H1 (cell line): Measurements from ENCODE around the gene PLEK. TPM values are rescaled to one million over a fixed set of nuclear protein-coding genes. Genes with fewer than 3 reads are reported as not detected.

Experiments
- CTCF ChIA-PET: fragments of 300-600 bp; sonication (Branson Sonifier 250); formaldehyde crosslinking; loops from one replicate; lab custom pipeline; 2021; ENCODE audit not compliant: partially characterized antibody; lab: Charles Lee
- POLR2A ChIA-PET: fragments of 300-600 bp; sonication (Branson Sonifier 250); formaldehyde crosslinking; loops from one replicate; lab custom pipeline; 2021; ENCODE audit warnings: inconsistent platforms; ENCODE audit not compliant: partially characterized antibody; lab: Charles Lee
- DNase-seq, 2 experiments: peaks; one replicate each; pipeline versions ENCODE4 v3.0.0 to v3.0.0-alpha.2; 2010 to 2022; ENCODE audit warnings: low spot score in 2 of 2, low read depth in 1 of 2, mixed read lengths in 1 of 2
- FAIRE-seq: peaks from 2 replicates; lab custom pipeline; 2011; peaks lifted over from hg19 to GRCh38; lab: Jason Lieb, UNC
- H2AFZ ChIP-seq: 2 replicates; pipeline ENCODE4 v1.8.1; 2012; ENCODE audit warnings: low read length, inconsistent platforms
- H2AK5ac ChIP-seq: 2 replicates; pipeline ENCODE4 v1.6.1; 2013; ENCODE audit warnings: low read depth, low read length
- H2BK120ac ChIP-seq: replicated peaks from 2 replicates; pipeline ENCODE3; 2013; ENCODE audit warnings: low read depth, low read length, inconsistent platforms
- H2BK12ac ChIP-seq: 2 replicates; pipeline ENCODE4 v1.6.1; 2013; ENCODE audit warnings: low read depth, low read length
- H2BK15ac ChIP-seq: 2 replicates; pipeline ENCODE4 v1.6.1; 2013; ENCODE audit warnings: low read length
- H2BK20ac ChIP-seq: 2 replicates; pipeline ENCODE4 v1.6.1; 2013; ENCODE audit warnings: low read length
- H2BK5ac ChIP-seq: 2 replicates; pipeline ENCODE4 v1.6.1; 2013; ENCODE audit warnings: low read depth, low read length
- H3K14ac ChIP-seq: 2 replicates; pipeline ENCODE4 v1.6.1; 2013; ENCODE audit warnings: inconsistent platforms; ENCODE audit not compliant: insufficient read length
- H3K18ac ChIP-seq: 2 replicates; pipeline ENCODE4 v1.6.1; 2013; ENCODE audit warnings: low read length; ENCODE audit errors: extremely low read depth
- H3K23ac ChIP-seq: 2 replicates; pipeline ENCODE4 v1.6.1; 2013; ENCODE audit warnings: inconsistent platforms; ENCODE audit not compliant: insufficient read length
- H3K23me2 ChIP-seq: 2 replicates; pipeline ENCODE4 v1.6.1; 2013; ENCODE audit warnings: low read depth, low read length
- H3K27ac ChIP-seq: 2 replicates; pipeline ENCODE4 v1.6.1; 2011; ENCODE audit warnings: low read depth, low read length, inconsistent platforms
- H3K27me3 ChIP-seq, 4 experiments: replicated peaks in 1 of 4; 1 replicate in 1 of 4; 2 replicates in 3 of 4; pipeline versions ENCODE4 v1.6.1 to v1.8.1; 2011 to 2013; ENCODE audit warnings: low read length in 3 of 4, mild to moderate bottlenecking in 3 of 4, inconsistent platforms in 2 of 4, mixed read lengths in 2 of 4, moderate library complexity in 1 of 4; ENCODE audit not compliant: control insufficient read depth in 3 of 4, insufficient read depth in 3 of 4; ENCODE audit errors: extremely low read depth in 1 of 4
- H3K36me3 ChIP-seq, 4 experiments: 2 replicates each; pipeline versions ENCODE4 v1.6.1 to v1.8.1; 2011 to 2013; ENCODE audit warnings: mild to moderate bottlenecking in 4 of 4, low read length in 3 of 4, moderate library complexity in 2 of 4, control low read depth in 1 of 4, inconsistent platforms in 1 of 4; ENCODE audit not compliant: insufficient read depth in 4 of 4, control insufficient read depth in 2 of 4
- H3K4ac ChIP-seq: replicated peaks from 2 replicates; pipeline ENCODE3; 2013; ENCODE audit warnings: low read length, low read depth, mixed read lengths, inconsistent platforms; ENCODE audit not compliant: insufficient read length
- H3K4me1 ChIP-seq, 4 experiments: replicated peaks in 1 of 4; 1 replicate in 1 of 4; 2 replicates in 3 of 4; pipeline versions ENCODE4 v1.6.1 to v1.8.1; 2011 to 2013; ENCODE audit warnings: low read length in 3 of 4, inconsistent platforms in 2 of 4, mixed read lengths in 1 of 4; ENCODE audit not compliant: insufficient read depth in 4 of 4, control insufficient read depth in 3 of 4
- H3K4me2 ChIP-seq, 2 experiments: 2 replicates each; pipeline versions ENCODE4 v1.6.1 to v1.8.1; 2011 to 2013; ENCODE audit warnings: low read depth in 2 of 2, low read length in 2 of 2, control low read depth in 1 of 2, inconsistent platforms in 1 of 2, mild to moderate bottlenecking in 1 of 2; ENCODE audit not compliant: insufficient read depth in 1 of 2
- H3K4me3 ChIP-seq, 4 experiments: fragments of 200-600, 300-600 bp in 1 of 4; sonication (generic), shearing (Covaris generic), sonication (Bioruptor Twin) in 1 of 4; 2 replicates each; pipeline versions ENCODE4 v1.5.1 to v1.8.1; 2011 to 2016; ENCODE audit warnings: low read length in 4 of 4, low read depth in 3 of 4, control low read depth in 2 of 4, inconsistent platforms in 2 of 4, mild to moderate bottlenecking in 2 of 4, mixed read lengths in 1 of 4, moderate library complexity in 1 of 4; ENCODE audit not compliant: insufficient read depth in 2 of 4; ENCODE audit errors: extremely low read depth in 1 of 4
- H3K56ac ChIP-seq: replicated peaks from 2 replicates; pipeline ENCODE3; 2013; ENCODE audit warnings: low read depth, mild to moderate bottlenecking, mixed read lengths, low read length, inconsistent platforms; ENCODE audit not compliant: insufficient read length
- H3K79me1 ChIP-seq: 2 replicates; pipeline ENCODE4 v1.6.1; 2013; ENCODE audit warnings: low read depth, low read length, control low read depth
- H3K79me2 ChIP-seq, 2 experiments: 2 replicates each; pipeline versions ENCODE4 v1.6.1 to v1.8.1; 2012 to 2013; ENCODE audit warnings: low read length in 2 of 2, mild to moderate bottlenecking in 2 of 2, inconsistent platforms in 1 of 2; ENCODE audit not compliant: insufficient read depth in 2 of 2, control insufficient read depth in 1 of 2
- H3K9ac ChIP-seq, 4 experiments: replicated peaks in 1 of 4; 1 replicate in 1 of 4; 2 replicates in 3 of 4; pipeline versions ENCODE4 v1.6.1 to v1.8.1; 2011 to 2013; ENCODE audit warnings: low read depth in 3 of 4, low read length in 3 of 4, control low read depth in 2 of 4, mild to moderate bottlenecking in 2 of 4, moderate library complexity in 2 of 4, inconsistent platforms in 1 of 4; ENCODE audit errors: extremely low read depth in 1 of 4
- H3K9me3 ChIP-seq, 2 experiments: 2 replicates each; pipeline versions ENCODE4 v1.6.1 to v1.8.1; 2012 to 2013; ENCODE audit warnings: mild to moderate bottlenecking in 2 of 2, moderate library complexity in 2 of 2, control low read depth in 1 of 2, inconsistent platforms in 1 of 2, low read depth in 1 of 2, low read length in 1 of 2, mixed read lengths in 1 of 2; ENCODE audit not compliant: insufficient read depth in 2 of 2
- H4K20me1 ChIP-seq, 2 experiments: replicated peaks in 1 of 2; 2 replicates each; pipeline versions ENCODE3 to v1.8.1; 2011 to 2013; ENCODE audit warnings: inconsistent platforms in 2 of 2, low read length in 2 of 2, mild to moderate bottlenecking in 1 of 2; ENCODE audit not compliant: insufficient read depth in 2 of 2, control insufficient read depth in 1 of 2
- H4K5ac ChIP-seq: 2 replicates; pipeline ENCODE4 v1.6.1; 2013; ENCODE audit warnings: low read length, low read depth, mixed read lengths, inconsistent platforms; ENCODE audit not compliant: insufficient read length
- H4K8ac ChIP-seq: 2 replicates; pipeline ENCODE4 v1.8.0; 2013; ENCODE audit warnings: mild to moderate bottlenecking, moderate library complexity, low read length, inconsistent platforms; ENCODE audit not compliant: insufficient read depth; ENCODE audit errors: extremely low read depth
- H4K91ac ChIP-seq: replicated peaks from 2 replicates; pipeline ENCODE3; 2013; ENCODE audit warnings: low read length, mixed read lengths, inconsistent platforms; ENCODE audit not compliant: insufficient read length
- BCL11A ChIP-seq, 2 experiments: IDR thresholded peaks; one replicate each; pipeline ENCODE4 v1.6.1; 2011; ENCODE audit warnings: low read depth in 2 of 2, low read length in 2 of 2, mild to moderate bottlenecking in 2 of 2
- EP300 ChIP-seq, 2 experiments: IDR thresholded peaks; 1 replicate in 1 of 2; 2 replicates in 1 of 2; pipeline ENCODE4 v1.6.1; 2011 to 2012; ENCODE audit warnings: low read depth in 2 of 2, low read length in 2 of 2, mild to moderate bottlenecking in 2 of 2, borderline replicate concordance in 1 of 2, inconsistent platforms in 1 of 2, moderate library complexity in 1 of 2
- JUND ChIP-seq: IDR thresholded peaks from 2 replicates; pipeline ENCODE4 v1.6.1; 2011; ENCODE audit warnings: mild to moderate bottlenecking, improper control_type of control experiment, low read length
- KDM1A ChIP-seq: fragments of 200-600, 300-600 bp; sonication (generic); IDR thresholded peaks from 2 replicates; pipeline ENCODE4 v1.7.1; 2016; ENCODE audit warnings: mild to moderate bottlenecking, low read length, borderline replicate concordance
- MAX ChIP-seq: IDR thresholded peaks from 2 replicates; pipeline ENCODE4 v1.6.1; 2012; ENCODE audit warnings: inconsistent platforms
- RNF2 ChIP-seq: fragments of 200-900, 300-1000 bp; sonication (generic); IDR thresholded peaks from 2 replicates; pipeline ENCODE4 v1.7.1; 2016; ENCODE audit warnings: borderline replicate concordance, low read depth, mild to moderate bottlenecking, antibody characterized with exemption, low read length; ENCODE audit not compliant: poor library complexity, severe bottlenecking; ENCODE audit errors: missing control alignments
- SUZ12 ChIP-seq: fragments of 200-600 bp; sonication (generic); IDR thresholded peaks from 2 replicates; pipeline ENCODE4 v1.6.1; 2012; ENCODE audit warnings: mild to moderate bottlenecking, inconsistent platforms, low read length, moderate library complexity, mixed read lengths
- whole genome bisulfite sequencing, 2 experiments: shearing (Covaris generic) in 1 of 2; methylation state at CpG; one replicate each; pipeline versions ENCODE4 v1.1.6 to v1.1.7; 2013 to 2015; ENCODE audit warnings: low lambda C conversion rate in 2 of 2, mixed read lengths in 2 of 2, inconsistent platforms in 1 of 2, low coverage in 1 of 2, missing lambda C conversion rate in 1 of 2; ENCODE audit not compliant: insufficient replicate concordance in 2 of 2, insufficient coverage in 1 of 2, insufficient read length in 1 of 2; ENCODE audit errors: extremely low coverage in 1 of 2, missing lambda C conversion rate in 1 of 2; 5-methylcytosine and 5-hydroxymethylcytosine counted together
- polyA plus RNA-seq, 7 experiments: library from polyadenylated mRNA; depleted of rRNA in 3 of 7; stranded (reverse) in 5 of 7; unstranded in 2 of 7; fragments of >200 nt in 5 of 7; fragments of 200-250 nt in 2 of 7; gene quantifications; 1 replicate in 5 of 7; 2 replicates in 1 of 7; 4 replicates in 1 of 7; pipeline versions ENCODE4 v1.2.1 to v1.2.3, GENCODE V29; 2011 to 2013; ENCODE audit warnings: missing spikeins in 2 of 7, mixed read lengths in 2 of 7
- total RNA-seq: library from RNA; stranded (reverse); fragmentation: NEBNext Ultra II Directional; extraction: Animal tissue kit (Norgen Biotek cat#: 25700); gene quantifications from 2 replicates; pipeline ENCODE4 v1.2.1, GENCODE V29; 2021

Gene PLEK
- total and polyA plus RNA-seq, 2 of the 8 experiments (the other 6 are each of a cell fraction or from before 2014, with no cell fraction given), result not detected

GRCh38 chr2:68379184-68379708 is 14.2 kb downstream of the PLEK start:
- no peaks in the 10 kb centered on the region for H3K4me1 ChIP-seq
- H4K20me1 ChIP-seq, result no peaks in the 10 kb centered on the region
- 81% methylated on average over 4 of the region's 4 CpGs; no CpG with 5 or more reads in 1 of the 2 experiments for whole genome bisulfite sequencing, 2 experiments
- FAIRE-seq, result no peak
- no peak overlapping the region for H3K23ac ChIP-seq
- no peak overlapping the region for H3K4me2 ChIP-seq
- H3K56ac ChIP-seq, result no peak overlapping the region
- no peak overlapping the region for H4K91ac ChIP-seq
- TF ChIP-seq EP300 (IDR thresholded peaks at IDR 0.05; ENCODE audit: borderline replicate concordance in 1 of 2, low read depth in 2 of 2, low read length in 2 of 2) (no peak), MAX (no peak), JUND (no peak), RNF2 (no peak), SUZ12 (no peak), KDM1A (no peak), BCL11A (IDR thresholded peaks at IDR 0.05; ENCODE audit: low read depth in 2 of 2, low read length in 2 of 2) (no peak)
- H3K4ac ChIP-seq, result no peak overlapping the region
- no peak overlapping the region for H2BK120ac ChIP-seq
- no peak overlapping the region for H3K18ac ChIP-seq
- H2AK5ac ChIP-seq, result no peak overlapping the region
- no peak overlapping the region for H3K9ac ChIP-seq
- no peak overlapping the region for H2BK15ac ChIP-seq
- no peak overlapping the region for H2BK12ac ChIP-seq
- H3K9me3 ChIP-seq, result no peaks in the 10 kb centered on the region
- ChIA-PET POLR2A (no interaction called here), CTCF (no interaction called here)
- no peaks in the 10 kb centered on the region for H3K79me1 ChIP-seq
- H2BK5ac ChIP-seq, result no peak overlapping the region
- no peak overlapping the region for H3K4me3 ChIP-seq
- H4K8ac ChIP-seq, result no peak overlapping the region
- H3K27me3 ChIP-seq, result no peaks in the 10 kb centered on the region
- no peaks in the 10 kb centered on the region for H3K79me2 ChIP-seq
- no peak overlapping the region for H3K14ac ChIP-seq
- no peak overlapping the region for H2BK20ac ChIP-seq
- no peaks in the 10 kb centered on the region for H3K36me3 ChIP-seq
- H3K23me2 ChIP-seq, result no peaks in the 10 kb centered on the region
- DNase-seq, result no peak
- H4K5ac ChIP-seq, result no peak overlapping the region
- H2AFZ ChIP-seq, result no peak overlapping the region
- no peak overlapping the region for H3K27ac ChIP-seq
